Brain pericyte (primary cell): Measurements from ENCODE around the gene GFRA3.
A peak's percentile ranks its signal among the peaks of the same experiment; 100 is the strongest.
"Not testable (repeated sequence)": the region's sequence is repeated elsewhere in the genome, so short reads cannot be mapped to it uniquely, and the experiment has no call there.

Experiments used
- DNase-seq: peaks from one replicate; pipeline ENCODE4 v3.0.0-alpha.2; 2012; ENCODE audit warnings: low read depth, low spot score

GFRA3 gene

GRCh38 chr5:138247800-138248199, 26.6 kb downstream of the GFRA3 start:
- DNase-seq: not testable (repeated sequence)

DNA sequence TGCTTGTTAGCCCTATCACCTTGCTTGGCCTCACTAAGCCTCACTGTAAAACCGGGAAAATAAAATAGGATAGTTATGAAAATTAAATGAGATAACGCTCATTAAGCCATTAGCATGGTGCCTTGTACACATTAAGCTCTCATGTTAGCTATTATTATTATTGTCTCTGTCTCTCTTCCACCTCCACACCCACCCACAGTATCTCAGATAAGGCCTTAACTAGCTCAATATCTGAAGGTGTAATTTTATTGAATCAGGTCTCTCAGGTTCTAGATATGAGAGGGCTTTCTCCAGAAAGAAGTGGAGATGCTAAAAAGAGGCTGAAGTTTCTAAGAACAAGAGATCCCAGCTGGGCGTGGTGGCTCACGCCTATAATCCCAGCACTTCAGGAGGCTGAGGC, 27.6 kb downstream of the GFRA3 start:
- DNase-seq: no peak

DNA sequence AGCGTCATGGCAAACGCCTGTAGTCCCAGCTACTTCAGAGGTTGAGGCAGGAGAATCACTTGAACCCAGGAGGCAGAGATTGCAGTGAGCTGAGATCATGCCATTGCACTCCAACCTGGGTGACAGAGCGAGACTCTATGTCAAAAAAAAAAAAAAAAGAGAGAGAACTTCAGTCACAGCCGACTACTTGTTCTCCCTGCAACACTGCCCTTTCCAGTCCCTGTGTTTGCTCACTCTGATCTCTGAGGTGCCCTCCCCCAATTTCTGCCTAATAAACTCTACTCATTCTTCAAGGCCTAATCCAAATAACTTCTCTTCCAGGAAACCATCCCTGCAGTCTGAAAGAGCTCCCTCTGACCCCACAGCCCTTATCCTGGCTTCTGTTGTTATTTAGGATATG, 28.1 kb downstream of the GFRA3 start:
- DNase-seq: no peak

DNA sequence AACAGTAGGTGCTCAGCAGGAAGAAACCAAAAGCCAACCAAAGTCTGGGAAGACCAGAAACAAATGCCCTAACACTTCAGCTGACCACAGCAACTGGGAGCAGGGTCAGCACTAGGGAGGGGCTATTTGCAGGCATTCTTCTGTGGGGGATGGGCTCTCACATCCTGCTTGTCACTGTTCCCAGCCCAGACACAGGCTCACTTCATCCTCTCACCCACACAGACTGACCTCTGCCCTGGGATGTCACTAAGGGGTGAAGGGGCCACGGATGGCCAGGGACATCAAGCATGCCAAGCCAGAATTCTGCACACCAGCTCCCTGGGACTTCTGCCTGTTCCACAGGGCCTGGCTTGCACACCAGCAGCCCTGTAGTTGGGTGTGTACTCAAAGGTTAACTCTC, 28.7 kb downstream of the GFRA3 start:
- DNase-seq: no peak

GRCh38 chr5:138243794-138244193, 30.6 kb downstream of the GFRA3 start:
- DNase-seq: no peak

DNA sequence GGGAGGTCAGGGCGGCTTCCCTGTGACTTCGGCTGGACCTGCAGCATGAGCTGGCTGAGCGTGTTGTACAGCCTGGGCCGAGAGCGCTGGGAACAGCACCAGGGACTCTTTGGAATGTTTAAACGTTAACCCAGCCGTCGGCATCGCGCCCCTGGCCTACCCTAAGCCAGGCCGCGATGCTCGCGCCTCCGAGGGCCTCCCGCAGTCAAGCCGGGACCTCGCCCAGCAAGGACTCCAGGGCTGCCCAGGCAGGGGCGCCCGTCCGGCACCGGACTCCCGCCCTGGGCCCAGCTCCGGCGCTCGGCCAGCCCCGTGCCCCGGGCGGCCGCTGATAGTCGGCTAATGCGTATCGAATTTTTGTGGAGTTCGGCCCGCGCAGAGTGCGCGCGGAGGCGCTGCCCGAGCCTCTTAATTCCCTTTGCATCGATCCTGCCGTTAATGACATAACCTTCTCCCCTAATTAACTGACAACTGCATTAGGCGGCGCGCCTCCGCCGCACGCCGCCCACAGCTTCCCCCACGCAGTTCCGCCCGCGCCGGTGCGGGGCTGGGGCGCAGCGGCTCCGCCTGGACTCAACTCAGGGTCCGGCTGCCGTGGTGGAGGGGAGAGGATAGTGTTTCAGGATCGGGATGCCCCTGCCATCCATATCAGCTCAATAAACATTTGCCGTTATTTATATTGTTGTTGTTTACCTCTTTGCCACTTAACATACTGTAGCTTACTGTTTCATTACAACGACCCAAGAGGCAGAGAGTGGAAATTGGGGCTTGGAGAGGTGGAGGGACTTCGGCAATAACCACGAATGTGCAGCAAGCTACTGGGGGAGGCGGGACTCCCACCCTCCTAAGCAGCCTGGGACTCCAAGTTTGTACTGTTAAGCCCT, 32.5 kb downstream of the GFRA3 start:
- no peak for DNase-seq

GRCh38 chr5:138240650-138241385, 33.6 kb downstream of the GFRA3 start:
- DNase-seq: no peak

DNA sequence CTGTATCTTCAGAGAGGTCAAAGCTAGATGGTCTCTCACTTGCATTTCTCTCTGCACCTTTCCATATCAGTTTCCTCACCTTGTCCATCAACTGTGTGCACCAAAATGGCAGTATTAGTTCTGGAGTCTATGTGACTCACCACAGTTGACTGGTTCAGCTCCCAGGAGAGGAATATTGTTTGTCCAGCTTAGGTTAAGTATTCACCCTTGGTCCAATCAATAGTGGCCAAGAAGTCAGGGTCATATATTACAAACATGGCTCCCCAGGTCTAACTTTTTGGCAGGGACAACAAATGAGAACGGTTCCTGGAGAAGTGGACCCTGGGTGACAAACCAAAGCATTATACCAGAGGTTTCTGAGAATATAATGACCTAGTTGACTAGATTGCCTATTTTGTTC, 36.4 kb downstream of the GFRA3 start:
- no peak for DNase-seq

DNA sequence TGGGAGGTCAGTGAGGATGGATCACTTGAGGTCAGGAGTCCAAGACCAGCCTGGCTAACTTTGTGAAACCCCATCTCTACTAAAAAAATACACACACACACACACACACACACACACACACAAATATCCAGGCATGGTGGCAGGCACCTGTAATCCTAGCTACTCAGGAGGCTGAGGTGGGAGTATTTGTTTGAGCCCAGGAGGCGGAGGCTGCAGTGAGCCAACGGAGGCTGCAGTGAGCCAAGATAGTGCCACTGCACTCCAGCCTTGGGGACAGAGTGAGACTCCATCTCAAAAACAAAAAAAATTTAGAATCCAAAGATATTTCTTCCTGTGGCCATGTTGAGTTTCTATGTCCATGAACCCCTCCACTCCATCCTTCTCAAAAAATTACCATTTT, 39.8 kb downstream of the GFRA3 start:
- DNase-seq: no peak

- no peak for DNase-seq
Observed at GRCh38 chr5:138233280-138233679, 41.1 kb downstream of the GFRA3 start.

DNA sequence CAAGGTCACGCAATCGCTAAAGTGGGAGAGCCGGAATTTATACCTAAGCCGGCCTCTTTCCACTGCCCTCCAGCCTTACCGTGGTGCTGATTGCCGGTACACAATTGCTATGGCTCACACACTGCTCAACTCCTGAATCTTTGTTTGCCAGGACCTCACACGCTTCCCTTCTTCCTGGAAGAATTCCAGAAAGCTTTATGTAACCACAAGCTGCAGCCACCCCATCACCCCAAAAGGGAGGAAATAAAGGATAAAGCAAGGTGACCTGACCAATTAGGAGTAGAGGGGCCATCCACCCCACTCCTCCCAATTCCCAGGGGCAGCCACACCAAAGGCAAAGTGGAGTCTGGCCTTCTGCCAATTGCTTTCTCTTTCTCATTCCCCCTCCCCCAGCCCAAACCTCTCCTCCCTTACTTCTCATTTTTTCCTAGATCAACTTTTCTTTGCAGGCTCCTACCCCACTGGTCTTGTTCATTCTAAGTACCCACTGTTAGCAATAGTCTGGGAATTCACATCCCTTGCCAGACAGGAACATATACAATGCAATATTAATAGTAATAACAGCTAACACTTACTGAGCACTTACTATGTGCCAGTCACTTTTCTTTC, 43.3 kb downstream of the GFRA3 start:
- DNase-seq: no peak

DNA sequence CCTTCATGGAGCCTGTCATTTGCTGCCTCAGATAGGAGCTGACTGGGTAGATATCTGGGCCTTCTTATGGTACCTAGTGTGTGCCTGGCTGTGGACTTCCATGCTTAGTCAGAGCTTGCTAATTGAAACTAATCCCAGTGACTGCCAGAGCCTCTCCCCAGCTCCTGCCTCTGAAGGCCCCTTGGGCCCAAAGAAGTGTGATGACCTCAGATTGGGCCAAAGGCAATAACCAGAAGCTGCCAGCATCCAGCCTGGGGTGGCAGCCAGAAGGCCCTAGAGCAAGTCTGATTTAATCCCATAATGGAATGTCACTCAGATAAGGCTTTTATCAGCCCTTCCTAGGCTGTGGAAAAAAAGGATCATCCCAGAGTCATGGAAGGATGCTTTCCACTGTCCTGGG, 44.2 kb downstream of the GFRA3 start:
- no peak for DNase-seq

- DNase-seq: no peak
Observed at GRCh38 chr5:138229387-138229786, 45.0 kb downstream of the GFRA3 start.

GRCh38 chr5:138226910-138227309, 47.5 kb downstream of the GFRA3 start:
- DNase-seq: no peak

GRCh38 chr5:138224712-138225111, 49.7 kb downstream of the GFRA3 start:
- DNase-seq: no peak

DNA sequence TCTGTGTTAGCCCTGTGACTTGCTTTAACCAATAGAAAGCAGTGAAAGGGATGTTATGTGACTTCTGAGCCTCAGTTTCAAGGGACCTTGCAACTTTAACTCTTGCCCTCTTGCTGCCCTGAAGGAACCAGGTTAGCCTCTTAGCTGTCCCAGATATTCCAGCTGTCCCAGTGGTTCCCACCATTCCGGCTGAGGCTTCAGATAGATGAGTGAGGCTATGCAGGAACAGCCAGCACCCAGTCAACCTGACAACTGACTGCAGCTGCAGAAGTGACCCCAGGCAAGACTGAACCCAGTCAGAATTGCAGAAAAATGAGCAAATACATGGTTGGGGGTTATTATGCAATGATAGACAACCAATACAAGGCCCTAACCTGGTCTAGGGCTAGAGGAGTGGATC, 50.9 kb downstream of the GFRA3 start:
- DNase-seq: no peak

GRCh38 chr5:138216799-138217198, 57.6 kb downstream of the GFRA3 start:
- no peak for DNase-seq

DNA sequence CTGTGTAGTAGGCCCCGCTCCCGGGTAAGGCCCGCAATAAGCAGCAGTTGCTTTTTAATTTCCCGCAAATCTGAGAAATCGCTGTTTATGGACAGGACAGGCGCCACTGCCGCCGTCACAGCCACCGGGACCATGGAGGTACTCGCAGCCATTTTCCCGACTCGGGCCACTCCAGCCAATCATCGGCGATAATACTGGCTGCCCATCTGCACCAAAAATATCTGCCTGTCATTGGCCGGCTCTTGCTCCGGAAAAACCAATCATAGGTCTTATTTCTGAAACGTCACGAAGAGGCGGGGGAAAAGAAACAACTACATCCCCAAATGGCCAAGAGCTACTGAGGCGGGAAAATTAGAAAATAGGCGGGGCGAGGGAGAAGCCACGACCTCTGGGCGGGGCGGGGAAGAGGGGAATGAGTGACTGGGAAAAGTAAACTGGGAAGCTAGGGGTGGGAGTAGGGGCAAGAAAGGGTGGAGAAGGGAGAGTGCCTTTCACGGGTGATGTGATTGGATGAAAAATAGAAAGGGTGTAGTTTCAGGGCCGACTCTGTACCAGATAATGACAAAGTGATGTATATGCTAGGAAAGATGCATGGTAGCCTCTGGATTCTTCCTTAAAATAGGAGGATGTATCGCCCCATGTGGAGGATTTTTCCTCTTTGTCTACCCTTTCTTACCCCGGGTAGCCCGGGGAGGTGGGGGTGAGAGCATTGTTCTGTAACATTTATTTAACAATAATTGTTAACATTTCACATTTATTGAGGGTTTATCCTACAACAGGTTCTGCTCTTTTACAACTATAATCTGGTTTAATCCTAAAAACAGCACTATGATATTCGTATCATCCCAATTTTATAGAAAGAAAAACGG, 61.0 kb downstream of the GFRA3 start, which contains the start of gene CDC23:
Gene CDC23 (minus strand): TSS at position 163 of the 869 bp plus-strand sequence. CDS start 11 bp downstream, at position 152.
- DNase-seq: peak; percentile 89

DNA sequence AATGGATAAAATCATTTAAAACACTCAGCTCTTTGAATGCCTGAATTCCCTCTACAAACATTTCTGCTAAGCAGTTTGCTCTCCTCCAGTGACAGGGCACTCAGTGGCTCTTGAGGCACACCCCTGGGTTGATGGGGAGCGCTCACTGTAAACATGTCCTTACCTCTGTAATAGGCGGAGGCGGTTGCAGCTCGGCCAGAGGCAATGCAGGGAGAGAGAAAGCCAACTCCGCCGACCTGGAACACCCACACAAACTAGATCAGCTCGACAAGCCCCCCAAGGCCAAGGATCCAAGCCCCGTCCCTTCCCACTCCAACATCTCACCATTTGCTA, 61.6 kb downstream of the GFRA3 start:
- no peak for DNase-seq

DNA sequence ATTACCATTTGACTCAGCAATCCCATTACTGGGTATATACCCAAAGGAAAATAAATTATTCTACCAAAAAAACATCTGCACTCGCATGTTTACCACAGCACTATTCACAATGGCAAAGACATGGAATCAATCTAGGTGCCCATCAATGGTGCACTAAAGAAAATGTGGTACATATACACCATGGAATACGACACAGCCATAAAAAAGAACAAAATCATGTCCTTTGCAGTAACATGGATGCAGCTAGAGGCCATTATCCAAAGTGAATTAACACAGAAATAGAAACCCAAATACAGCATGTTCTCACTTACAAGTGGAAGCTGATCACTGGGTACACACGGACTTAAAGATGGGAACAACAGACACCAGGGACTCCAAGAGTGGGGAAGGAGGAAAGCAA, 63.4 kb downstream of the GFRA3 start:
- no peak for DNase-seq
